ENCODE data around the gene YY1.

- TF ChIP-seq POLR2A (IDR thresholded peaks at IDR 0.05; ENCODE audit: low read length), result no peak
- TF ChIP-seq GATA1 (IDR thresholded peaks at IDR 0.05; ENCODE audit: low read depth, low read length), result no peak
These were observed 49.6 kb downstream of the YY1 start for GRCh38 chr14:100288382-100289185.
